Subcutaneous adipose tissue (tissue), 4 donors: Measurements from ENCODE around the gene SLC25A10. TPM values are rescaled to one million over a fixed set of nuclear protein-coding genes. Genes with fewer than 3 reads are reported as not detected.

Experiments
- CTCF ChIP-seq: fragments of 450-650 bp; IDR thresholded peaks from one replicate; pipeline ENCODE4 v1.5.1; 2016; ENCODE audit warnings: low read depth, mild to moderate bottlenecking, control low read depth, antibody characterized with exemption, moderate library complexity
- total RNA-seq, 4 donors: library from RNA; depleted of rRNA; stranded (reverse); fragments of >200 nt; gene quantifications; one replicate each; pipeline ENCODE4 v1.1.0, GENCODE V29; 2016

Gene SLC25A10
- total RNA-seq, 4 donors from 2014 or later, result 4.9 to 59.5 (median 15.9) TPM

GRCh38 chr17:81690066-81690465, 22.0 kb upstream of the SLC25A10 start:
- no peak for TF ChIP-seq CTCF

- no peak for TF ChIP-seq CTCF
Measured at GRCh38 chr17:81690549-81690948, 21.5 kb upstream of the SLC25A10 start.

- TF ChIP-seq CTCF, result no peak
Measured at GRCh38 chr17:81691196-81691595, 20.9 kb upstream of the SLC25A10 start.

GRCh38 chr17:81691608-81692007, 20.5 kb upstream of the SLC25A10 start:
- TF ChIP-seq CTCF, result no peak

- TF ChIP-seq CTCF, result no peak
Measured at GRCh38 chr17:81693509-81694210, 18.4 kb upstream of the SLC25A10 start.

- no peak for TF ChIP-seq CTCF
Measured at GRCh38 chr17:81694810-81695209, 17.3 kb upstream of the SLC25A10 start.

GRCh38 chr17:81695211-81695610, 16.9 kb upstream of the SLC25A10 start:
- TF ChIP-seq CTCF, result no peak
